Endothelial cell of umbilical vein (primary cell): ENCODE data around the gene GIT2. TPM values are rescaled to one million over a fixed set of nuclear protein-coding genes. Genes with fewer than 3 reads are reported as not detected.

Experiments used
- BruUV-seq: library from RNA; stranded (reverse); fragments of 400-500 nt; replicated peaks from 2 replicates; lab custom pipeline; 2021; lab: Mats Ljungman, UMichigan
- CTCF ChIA-PET: fragments of 300-600, 350-600 bp; sonication (Branson Sonifier 250); formaldehyde crosslinking; loops from one replicate; lab custom pipeline; 2021; ENCODE audit warnings: antibody characterized with exemption, inconsistent platforms; lab: Charles Lee
- POLR2A ChIA-PET: fragments of 300-600, 350-600 bp; sonication (Branson Sonifier 250); formaldehyde crosslinking; loops from one replicate; lab custom pipeline; 2021; ENCODE audit warnings: antibody characterized with exemption, inconsistent platforms; lab: Charles Lee
- DNase-seq: peaks from one replicate; pipeline ENCODE4 v3.0.0-alpha.2; 2011; ENCODE audit warnings: low read depth, low spot score
- FAIRE-seq: peaks from 2 replicates; lab custom pipeline; 2011; peaks lifted over from hg19 to GRCh38; lab: Jason Lieb, UNC
- H2AFZ ChIP-seq: 2 replicates; pipeline ENCODE4 v1.6.0; 2012; ENCODE audit warnings: low read depth, low read length, control low read depth, inconsistent platforms
- H3K27ac ChIP-seq: 2 replicates; pipeline ENCODE4 v1.5.1; 2011; ENCODE audit warnings: low read depth, mild to moderate bottlenecking, control low read depth, low read length, moderate library complexity; ENCODE audit not compliant: insufficient read depth
- H3K27me3 ChIP-seq, 2 experiments: 2 replicates each; pipeline versions ENCODE4 v1.6.0 to v1.6.1; 2011; ENCODE audit warnings: low read length in 2 of 2, mixed read lengths in 1 of 2; ENCODE audit not compliant: control insufficient read depth in 2 of 2, insufficient read depth in 2 of 2
- H3K36me3 ChIP-seq, 2 experiments: 2 replicates in 1 of 2; 3 replicates in 1 of 2; pipeline ENCODE4 v1.5.1; 2011; ENCODE audit warnings: low read length in 2 of 2, mild to moderate bottlenecking in 1 of 2, moderate library complexity in 1 of 2; ENCODE audit not compliant: control insufficient read depth in 2 of 2, insufficient read depth in 2 of 2; ENCODE audit errors: extremely low read depth in 1 of 2
- H3K4me1 ChIP-seq: 3 replicates; pipeline ENCODE4 v1.5.1; 2011; ENCODE audit warnings: mild to moderate bottlenecking, low read length; ENCODE audit not compliant: control insufficient read depth, insufficient read depth; ENCODE audit errors: extremely low read depth
- H3K4me2 ChIP-seq: 2 replicates; pipeline ENCODE4 v1.6.1; 2011; ENCODE audit warnings: low read length, control low read depth, mixed read lengths; ENCODE audit not compliant: insufficient read depth
- H3K4me3 ChIP-seq, 3 experiments: fragments of 200-600 bp in 1 of 3; sonication (generic), shearing (Covaris generic) in 1 of 3; replicated peaks in 1 of 3; 2 replicates each; pipeline ENCODE4 v1.5.1; 2011 to 2016; ENCODE audit warnings: control low read depth in 3 of 3, low read length in 3 of 3, mild to moderate bottlenecking in 2 of 3, inconsistent platforms in 1 of 3, low read depth in 1 of 3, moderate library complexity in 1 of 3; ENCODE audit not compliant: insufficient read depth in 1 of 3
- H3K79me2 ChIP-seq: 2 replicates; pipeline ENCODE4 v1.6.0; 2012; ENCODE audit warnings: low read length, inconsistent platforms; ENCODE audit not compliant: control insufficient read depth, insufficient read depth
- H3K9ac ChIP-seq: replicated peaks from 2 replicates; pipeline ENCODE3; 2011; ENCODE audit warnings: low read length, control low read depth; ENCODE audit not compliant: insufficient read depth; ENCODE audit errors: extremely low read depth
- H3K9me1 ChIP-seq: replicated peaks from 3 replicates; pipeline ENCODE4 v1.6.0; 2011; ENCODE audit warnings: mild to moderate bottlenecking, low read length; ENCODE audit not compliant: control insufficient read depth, insufficient read depth; ENCODE audit errors: extremely low read depth
- H3K9me3 ChIP-seq: replicated peaks from 2 replicates; pipeline ENCODE4 v1.5.1; 2012; ENCODE audit warnings: low read length, inconsistent platforms; ENCODE audit not compliant: control insufficient read depth, insufficient read depth
- H4K20me1 ChIP-seq: replicated peaks from 2 replicates; pipeline ENCODE3; 2011; ENCODE audit warnings: mild to moderate bottlenecking, low read length; ENCODE audit not compliant: control insufficient read depth, insufficient read depth; ENCODE audit errors: extremely low read depth
- EZH2 ChIP-seq: IDR thresholded peaks from 2 replicates; pipeline ENCODE4 v1.6.1; 2012; ENCODE audit warnings: borderline replicate concordance, low read depth, mild to moderate bottlenecking, moderate library complexity, low read length, inconsistent platforms; ENCODE audit not compliant: severe bottlenecking
- FOS ChIP-seq: IDR thresholded peaks from 2 replicates; pipeline ENCODE4 v1.6.1; 2011; ENCODE audit warnings: mild to moderate bottlenecking, low read length, moderate library complexity, borderline replicate concordance; ENCODE audit not compliant: insufficient read depth
- JUN ChIP-seq: IDR thresholded peaks from 2 replicates; pipeline ENCODE4 v1.6.1; 2011; ENCODE audit warnings: borderline replicate concordance, low read depth; ENCODE audit not compliant: insufficient read length, insufficient read depth
- MYC ChIP-seq: IDR thresholded peaks from one replicate; pipeline ENCODE4 v1.6.1; 2011; ENCODE audit warnings: mild to moderate bottlenecking, low read depth, low read length
- POLR2A ChIP-seq: IDR thresholded peaks from 2 replicates; pipeline ENCODE4 v1.6.1; 2012; ENCODE audit warnings: low read depth, mild to moderate bottlenecking, control low read depth, low read length
- POLR2AphosphoS5 ChIP-seq: IDR thresholded peaks from 2 replicates; pipeline ENCODE4 v1.6.1; 2012; ENCODE audit warnings: low read depth, mild to moderate bottlenecking, control low read depth, low read length, moderate library complexity; ENCODE audit not compliant: insufficient read depth
- dilution Hi-C: fragments of 300-500 bp; cut with MboI; formaldehyde crosslinking; loops from one replicate; pipeline ENCODE4 v1.15.0; 2019; ENCODE audit warnings: low sequenced_read_pairs; ENCODE audit not compliant: extremely low pct_ligation_motif_present
- intact Hi-C: fragments of 100-400 bp; cut with micrococcal nuclease; formaldehyde crosslinking; loops from one replicate; pipeline ENCODE4 v1.10.0; 2022
- polyA plus RNA-seq, 4 experiments: library from polyadenylated mRNA; depleted of rRNA in 3 of 4; stranded (reverse) in 3 of 4; unstranded in 1 of 4; fragments of >200 nt; gene quantifications; 2 replicates each; pipeline versions ENCODE4 v1.2.1 to v1.2.3, GENCODE V29; 2011 to 2012; ENCODE audit warnings: missing spikeins in 1 of 4
- total RNA-seq: library from RNA; stranded (reverse); gene quantifications from 2 replicates; pipeline ENCODE4 v1.2.3, GENCODE V29; 2021
- TF ChIP-seq, protein P1 (sequence below), 2 donors: IDR thresholded peaks; 1 replicate in 1 of 2; 2 replicates in 1 of 2; pipeline ENCODE4 v1.5.1; 2011; ENCODE audit warnings: low read length in 2 of 2, mild to moderate bottlenecking in 2 of 2, moderate library complexity in 2 of 2, control low read depth in 1 of 2, inconsistent platforms in 1 of 2, low read depth in 1 of 2; ENCODE audit not compliant: insufficient read depth in 1 of 2; ENCODE audit errors: extremely low read depth in 1 of 2
- TF ChIP-seq, protein P2 (sequence below): IDR thresholded peaks from 2 replicates; pipeline ENCODE4 v1.6.1; 2011; ENCODE audit not compliant: insufficient read depth, insufficient read length

GIT2 gene
- total and polyA plus RNA-seq, 2 donors (not counting 3 experiments of a cell fraction or from before 2014, with no cell fraction given), result 37.3 to 77.2 TPM

GRCh38 chr12:109939504-109939903 lies 56.7 kb downstream of the GIT2 start:
- H2AFZ ChIP-seq, result no peak overlapping the region
- intact Hi-C loops (no loop called here), dilution Hi-C loops (no loop called here)
- H3K9me3 ChIP-seq, result no peaks in the 10 kb centered on the region
- H4K20me1 ChIP-seq, result no peaks in the 10 kb centered on the region
- H3K79me2 ChIP-seq, result no peaks in the 10 kb centered on the region
- H3K27ac ChIP-seq, result no peak overlapping the region
- H3K27me3 ChIP-seq, result no peaks in the 10 kb centered on the region
- no peak for TF ChIP-seq MYC
- TF ChIP-seq JUN, result no peak
- TF ChIP-seq, protein P1, sequence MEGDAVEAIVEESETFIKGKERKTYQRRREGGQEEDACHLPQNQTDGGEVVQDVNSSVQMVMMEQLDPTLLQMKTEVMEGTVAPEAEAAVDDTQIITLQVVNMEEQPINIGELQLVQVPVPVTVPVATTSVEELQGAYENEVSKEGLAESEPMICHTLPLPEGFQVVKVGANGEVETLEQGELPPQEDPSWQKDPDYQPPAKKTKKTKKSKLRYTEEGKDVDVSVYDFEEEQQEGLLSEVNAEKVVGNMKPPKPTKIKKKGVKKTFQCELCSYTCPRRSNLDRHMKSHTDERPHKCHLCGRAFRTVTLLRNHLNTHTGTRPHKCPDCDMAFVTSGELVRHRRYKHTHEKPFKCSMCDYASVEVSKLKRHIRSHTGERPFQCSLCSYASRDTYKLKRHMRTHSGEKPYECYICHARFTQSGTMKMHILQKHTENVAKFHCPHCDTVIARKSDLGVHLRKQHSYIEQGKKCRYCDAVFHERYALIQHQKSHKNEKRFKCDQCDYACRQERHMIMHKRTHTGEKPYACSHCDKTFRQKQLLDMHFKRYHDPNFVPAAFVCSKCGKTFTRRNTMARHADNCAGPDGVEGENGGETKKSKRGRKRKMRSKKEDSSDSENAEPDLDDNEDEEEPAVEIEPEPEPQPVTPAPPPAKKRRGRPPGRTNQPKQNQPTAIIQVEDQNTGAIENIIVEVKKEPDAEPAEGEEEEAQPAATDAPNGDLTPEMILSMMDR (IDR thresholded peaks at IDR 0.05; ENCODE audit: extremely low read depth in 1 of 2, insufficient read depth in 1 of 2, low read depth in 1 of 2, low read length in 2 of 2), result no peak
- TF ChIP-seq, protein P2, sequence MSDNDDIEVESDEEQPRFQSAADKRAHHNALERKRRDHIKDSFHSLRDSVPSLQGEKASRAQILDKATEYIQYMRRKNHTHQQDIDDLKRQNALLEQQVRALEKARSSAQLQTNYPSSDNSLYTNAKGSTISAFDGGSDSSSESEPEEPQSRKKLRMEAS, result no peak
- no peak for TF ChIP-seq EZH2
- no peak for TF ChIP-seq FOS
- TF ChIP-seq POLR2A, result no peak
- TF ChIP-seq POLR2AphosphoS5, result no peak
- H3K4me2 ChIP-seq, result no peak overlapping the region
- DNase-seq (no peak), FAIRE-seq (no peak)
- no peak overlapping the region for H3K9ac ChIP-seq
- H3K4me3 ChIP-seq, result no peak overlapping the region
- POLR2A ChIA-PET, result no interaction called here
- peaks cover 24% of the 10 kb centered on the region for H3K4me1 ChIP-seq
- H3K36me3 ChIP-seq, result peaks cover 3 to 7% of the 10 kb centered on the region in 2 experiments
- BruUV-seq, result no TSS peak
- CTCF ChIA-PET, result no interaction called here
- H3K9me1 ChIP-seq, result no peaks in the 10 kb centered on the region
